Measurements from ENCODE around the gene NCOA3. TPM values are rescaled to one million over a fixed set of nuclear protein-coding genes. Genes with fewer than 3 reads are reported as not detected.

Gene NCOA3
- total RNA-seq, 2 experiments from 2014 or later, result 59.9 to 65.4 TPM

GRCh38 chr20:47701612-47702011 is 199.9 kb downstream of the NCOA3 start:
- ATAC-seq (ENCODE audit: poor library complexity) (no peak), DNase-seq (no peak)
- Mint-ChIP-seq H3K27ac (no peak overlapping the region), H3K36me3 (ENCODE audit: low read depth) (no peaks in the 10 kb centered on the region), H3K9me3 (no peaks in the 10 kb centered on the region), H3K27me3 (peaks cover 4% of the 10 kb centered on the region), H3K4me3 (no peak overlapping the region), H3K4me1 (ENCODE audit: low read depth) (no peaks in the 10 kb centered on the region)
- TF ChIP-seq, protein P1, sequence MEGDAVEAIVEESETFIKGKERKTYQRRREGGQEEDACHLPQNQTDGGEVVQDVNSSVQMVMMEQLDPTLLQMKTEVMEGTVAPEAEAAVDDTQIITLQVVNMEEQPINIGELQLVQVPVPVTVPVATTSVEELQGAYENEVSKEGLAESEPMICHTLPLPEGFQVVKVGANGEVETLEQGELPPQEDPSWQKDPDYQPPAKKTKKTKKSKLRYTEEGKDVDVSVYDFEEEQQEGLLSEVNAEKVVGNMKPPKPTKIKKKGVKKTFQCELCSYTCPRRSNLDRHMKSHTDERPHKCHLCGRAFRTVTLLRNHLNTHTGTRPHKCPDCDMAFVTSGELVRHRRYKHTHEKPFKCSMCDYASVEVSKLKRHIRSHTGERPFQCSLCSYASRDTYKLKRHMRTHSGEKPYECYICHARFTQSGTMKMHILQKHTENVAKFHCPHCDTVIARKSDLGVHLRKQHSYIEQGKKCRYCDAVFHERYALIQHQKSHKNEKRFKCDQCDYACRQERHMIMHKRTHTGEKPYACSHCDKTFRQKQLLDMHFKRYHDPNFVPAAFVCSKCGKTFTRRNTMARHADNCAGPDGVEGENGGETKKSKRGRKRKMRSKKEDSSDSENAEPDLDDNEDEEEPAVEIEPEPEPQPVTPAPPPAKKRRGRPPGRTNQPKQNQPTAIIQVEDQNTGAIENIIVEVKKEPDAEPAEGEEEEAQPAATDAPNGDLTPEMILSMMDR (IDR thresholded peaks at IDR 0.05), result no peak
- no peaks in the 10 kb centered on the region for H3K27me3 ChIP-seq (ENCODE audit: control insufficient read depth in 1 of 2, insufficient read depth in 2 of 2, low read length in 2 of 2)
- CTCF ChIA-PET, result no interaction called here
- no peak overlapping the region for H3K4me3 ChIP-seq (ENCODE audit: low read length)
- intact Hi-C loops (cut with DNase I, micrococcal nuclease), result no loop called here
- H3K36me3 ChIP-seq (ENCODE audit: insufficient read depth, low read length), result no peaks in the 10 kb centered on the region
- H3K27ac ChIP-seq (ENCODE audit: low read depth in 1 of 2, low read length in 2 of 2), result no peak overlapping the region
- H3K9me3 ChIP-seq (ENCODE audit: control insufficient read depth in 1 of 2, insufficient read depth in 1 of 2, low read length in 2 of 2), result no peaks in the 10 kb centered on the region
- H3K4me1 ChIP-seq (ENCODE audit: insufficient read depth, low read length), result no peaks in the 10 kb centered on the region
- POLR2A ChIA-PET, result no interaction called here

DNA sequence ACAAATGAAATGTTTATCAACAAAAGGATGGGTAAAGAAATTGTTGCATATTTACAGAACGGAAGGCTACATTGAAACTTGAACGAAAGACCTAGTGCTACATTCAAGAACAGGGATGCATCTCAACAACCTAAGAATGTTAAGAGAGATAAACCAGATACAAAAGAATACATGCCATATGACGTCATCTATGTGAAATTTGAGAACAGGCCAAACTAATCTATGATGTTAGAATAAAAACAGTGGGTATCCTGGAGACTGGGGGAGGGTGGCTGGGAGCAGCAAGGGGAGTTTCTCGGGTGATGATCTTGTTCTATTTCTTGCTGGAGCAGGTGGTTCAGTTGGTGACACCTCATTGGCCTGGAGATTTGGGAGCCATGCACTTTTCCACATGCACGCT is 202.1 kb downstream of the NCOA3 start:
- H3K4me1 ChIP-seq (ENCODE audit: insufficient read depth, low read length), result no peaks in the 10 kb centered on the region
- Mint-ChIP-seq H3K9me3 (no peaks in the 10 kb centered on the region), H3K27ac (no peak overlapping the region), H3K27me3 (peaks cover 4% of the 10 kb centered on the region), H3K4me3 (no peak overlapping the region), H3K4me1 (ENCODE audit: low read depth) (no peaks in the 10 kb centered on the region), H3K36me3 (ENCODE audit: low read depth) (no peaks in the 10 kb centered on the region)
- H3K9me3 ChIP-seq (ENCODE audit: control insufficient read depth in 1 of 2, insufficient read depth in 1 of 2, low read length in 2 of 2), result no peaks in the 10 kb centered on the region
- no peak overlapping the region for H3K27ac ChIP-seq (ENCODE audit: low read depth in 1 of 2, low read length in 2 of 2)
- intact Hi-C loops (cut with DNase I, micrococcal nuclease), result no loop called here
- ChIA-PET CTCF (no interaction called here), POLR2A (no interaction called here)
- ATAC-seq (ENCODE audit: poor library complexity), result no peak
- H3K4me3 ChIP-seq (ENCODE audit: low read length), result no peak overlapping the region
- H3K27me3 ChIP-seq (ENCODE audit: control insufficient read depth in 1 of 2, insufficient read depth in 2 of 2, low read length in 2 of 2), result no peaks in the 10 kb centered on the region
- TF ChIP-seq, protein P1 (IDR thresholded peaks at IDR 0.05), result no peak
- no peaks in the 10 kb centered on the region for H3K36me3 ChIP-seq (ENCODE audit: insufficient read depth, low read length)
- no peak for DNase-seq

GRCh38 chr20:47704746-47705496 is 203.2 kb downstream of the NCOA3 start:
- ATAC-seq (ENCODE audit: poor library complexity) (no peak), DNase-seq (no peak)
- Histone ChIP-seq H3K9me3 (ENCODE audit: control insufficient read depth in 1 of 2, insufficient read depth in 1 of 2, low read length in 2 of 2) (no peaks in the 10 kb centered on the region), H3K27me3 (ENCODE audit: control insufficient read depth in 1 of 2, insufficient read depth in 2 of 2, low read length in 2 of 2) (peaks cover 0 to under 1% of the 10 kb centered on the region in 2 experiments), H3K4me3 (ENCODE audit: low read length) (no peak overlapping the region), H3K36me3 (ENCODE audit: insufficient read depth, low read length) (no peaks in the 10 kb centered on the region), H3K27ac (ENCODE audit: low read depth in 1 of 2, low read length in 2 of 2) (no peak overlapping the region), H3K4me1 (ENCODE audit: insufficient read depth, low read length) (no peaks in the 10 kb centered on the region)
- H3K27ac Mint-ChIP-seq, result no peak overlapping the region
- TF ChIP-seq, protein P1 (IDR thresholded peaks at IDR 0.05), result no peak
- intact Hi-C loops (cut with DNase I, micrococcal nuclease), result no loop called here
- H3K4me1 Mint-ChIP-seq (ENCODE audit: low read depth), result no peaks in the 10 kb centered on the region
- POLR2A ChIA-PET, result no interaction called here
- no peaks in the 10 kb centered on the region for H3K36me3 Mint-ChIP-seq (ENCODE audit: low read depth)
- H3K4me3 Mint-ChIP-seq, result no peak overlapping the region
- peaks cover 9% of the 10 kb centered on the region for H3K27me3 Mint-ChIP-seq
- H3K9me3 Mint-ChIP-seq, result no peaks in the 10 kb centered on the region
- CTCF ChIA-PET, result no interaction called here

Measured in CD4-positive, alpha-beta T cell (primary cell).